ENCODE measurements around the gene CCDC28B.

CCDC28B gene

GRCh38 chr1:32208891-32209328, 8.5 kb downstream of the CCDC28B start, which contains the start of gene DCDC2B:
DCDC2B (plus strand) TSS chr1:32209089; CDS start chr1:32209094, 5 bp downstream.
- no peak within 1 kb of the TSS for H3K4me3 ChIP-seq (ENCODE audit: low read depth, low read length)
- DNase-seq (ENCODE audit: low read depth): no peak
- no peak for TF ChIP-seq CTCF (IDR thresholded peaks at IDR 0.05; ENCODE audit: low read depth, low read length, missing control alignments)

GRCh38 chr1:32215629-32216480, 15.5 kb downstream of the CCDC28B start:
- DNase-seq (ENCODE audit: low read depth): no peak
- no peak overlapping the region for H3K4me3 ChIP-seq (ENCODE audit: low read depth, low read length)

GRCh38 chr1:32216566-32216965, 16.2 kb downstream of the CCDC28B start:
- DNase-seq (ENCODE audit: low read depth): no peak

More at GRCh38 chr1:32215629-32216480, 15.5 kb downstream of the CCDC28B start:
- peak; percentile 92 for TF ChIP-seq CTCF (IDR thresholded peaks at IDR 0.05; ENCODE audit: low read depth, low read length, missing control alignments)

GRCh38 chr1:32219022-32219421, 18.6 kb downstream of the CCDC28B start:
- no peak for TF ChIP-seq CTCF (IDR thresholded peaks at IDR 0.05; ENCODE audit: low read depth, low read length, missing control alignments)
- no peak overlapping the region for H3K4me3 ChIP-seq (ENCODE audit: low read depth, low read length)
- DNase-seq (ENCODE audit: low read depth): no peak

More at GRCh38 chr1:32216566-32216965, 16.2 kb downstream of the CCDC28B start:
- no peak for TF ChIP-seq CTCF (IDR thresholded peaks at IDR 0.05; ENCODE audit: low read depth, low read length, missing control alignments)
- no peak overlapping the region for H3K4me3 ChIP-seq (ENCODE audit: low read depth, low read length)

GRCh38 chr1:32220746-32221580, 20.6 kb downstream of the CCDC28B start:
- no peak for DNase-seq (ENCODE audit: low read depth)
- H3K4me3 ChIP-seq (ENCODE audit: low read depth, low read length): peak overlapping the region; percentile 56
- no peak for TF ChIP-seq CTCF (IDR thresholded peaks at IDR 0.05; ENCODE audit: low read depth, low read length, missing control alignments)

- TF ChIP-seq CTCF (IDR thresholded peaks at IDR 0.05; ENCODE audit: low read depth, low read length, missing control alignments): no peak
- H3K4me3 ChIP-seq (ENCODE audit: low read depth, low read length): peak overlapping the region; percentile 56
- DNase-seq (ENCODE audit: low read depth): no peak
These were observed 21.2 kb downstream of the CCDC28B start for GRCh38 chr1:32221581-32221979.

All from GM12864 (cell line).